ENCODE results near the gene TRIM24. TPM values are rescaled to one million over a fixed set of nuclear protein-coding genes. Genes with fewer than 3 reads are reported as not detected.

TRIM24 gene
- total and polyA plus RNA-seq, 9 donors, result 17.0 to 55.6 (median 32.7) TPM

GRCh38 chr7:138425026-138425425 is 35.0 kb upstream of the TRIM24 start:
- WGBS, 3 donors, result 89 to 95% (median 91%) methylated on average over 5 of the region's 5 CpGs
- H3K36me3 ChIP-seq, result no peaks in the 10 kb centered on the region
- no peaks in the 10 kb centered on the region for H3K4me1 ChIP-seq (ENCODE audit: insufficient read depth)
- no peak for DNase-seq
- no peak overlapping the region for H3K27ac ChIP-seq
- H3K4me3 ChIP-seq, result no peak overlapping the region
- intact Hi-C loops (cut with DNase I), result no loop called here
- TF ChIP-seq POLR2A (IDR thresholded peaks at IDR 0.05), result no peak
- no peak for TF ChIP-seq EP300 (IDR thresholded peaks at IDR 0.05)
- TF ChIP-seq CTCF (IDR thresholded peaks at IDR 0.05), result no peak
- no peaks in the 10 kb centered on the region for H3K9me3 ChIP-seq
- no peaks in the 10 kb centered on the region for H3K27me3 ChIP-seq

- intact Hi-C loops (cut with DNase I), result no loop called here
- no peak for TF ChIP-seq CTCF (IDR thresholded peaks at IDR 0.05)
- TF ChIP-seq EP300 (IDR thresholded peaks at IDR 0.05), result no peak
- no peak for TF ChIP-seq POLR2A (IDR thresholded peaks at IDR 0.05)
- Histone ChIP-seq H3K9me3 (peaks cover 0 to 3% of the 10 kb centered on the region in 2 donors), H3K4me1 (ENCODE audit: insufficient read depth) (no peaks in the 10 kb centered on the region), H3K27me3 (no peaks in the 10 kb centered on the region), H3K4me3 (no peak overlapping the region), H3K27ac (no peak overlapping the region), H3K36me3 (no peaks in the 10 kb centered on the region)
- no peak for DNase-seq
- WGBS, 3 donors, result 92 to 96% (median 93%) methylated on average over 5 of the region's 5 CpGs
Measured at GRCh38 chr7:138429577-138430250, 30.3 kb upstream of the TRIM24 start.

- H3K36me3 ChIP-seq, result no peaks in the 10 kb centered on the region
- no peak for DNase-seq
- H3K4me1 ChIP-seq (ENCODE audit: insufficient read depth), result no peaks in the 10 kb centered on the region
- H3K27ac ChIP-seq, result no peak overlapping the region
- no peak for TF ChIP-seq POLR2A (IDR thresholded peaks at IDR 0.05)
- TF ChIP-seq CTCF (IDR thresholded peaks at IDR 0.05), result no peak
- TF ChIP-seq EP300 (IDR thresholded peaks at IDR 0.05), result no peak
- no peak overlapping the region for H3K4me3 ChIP-seq
- H3K27me3 ChIP-seq, result no peaks in the 10 kb centered on the region
- 87 to 89% (median 89%) methylated on average over 2 of the region's 2 CpGs for WGBS, 3 donors
- intact Hi-C loops (cut with DNase I), result no loop called here
- peaks cover 0 to 3% of the 10 kb centered on the region in 2 donors for H3K9me3 ChIP-seq
Measured at GRCh38 chr7:138431517-138431916, 28.5 kb upstream of the TRIM24 start.

DNA sequence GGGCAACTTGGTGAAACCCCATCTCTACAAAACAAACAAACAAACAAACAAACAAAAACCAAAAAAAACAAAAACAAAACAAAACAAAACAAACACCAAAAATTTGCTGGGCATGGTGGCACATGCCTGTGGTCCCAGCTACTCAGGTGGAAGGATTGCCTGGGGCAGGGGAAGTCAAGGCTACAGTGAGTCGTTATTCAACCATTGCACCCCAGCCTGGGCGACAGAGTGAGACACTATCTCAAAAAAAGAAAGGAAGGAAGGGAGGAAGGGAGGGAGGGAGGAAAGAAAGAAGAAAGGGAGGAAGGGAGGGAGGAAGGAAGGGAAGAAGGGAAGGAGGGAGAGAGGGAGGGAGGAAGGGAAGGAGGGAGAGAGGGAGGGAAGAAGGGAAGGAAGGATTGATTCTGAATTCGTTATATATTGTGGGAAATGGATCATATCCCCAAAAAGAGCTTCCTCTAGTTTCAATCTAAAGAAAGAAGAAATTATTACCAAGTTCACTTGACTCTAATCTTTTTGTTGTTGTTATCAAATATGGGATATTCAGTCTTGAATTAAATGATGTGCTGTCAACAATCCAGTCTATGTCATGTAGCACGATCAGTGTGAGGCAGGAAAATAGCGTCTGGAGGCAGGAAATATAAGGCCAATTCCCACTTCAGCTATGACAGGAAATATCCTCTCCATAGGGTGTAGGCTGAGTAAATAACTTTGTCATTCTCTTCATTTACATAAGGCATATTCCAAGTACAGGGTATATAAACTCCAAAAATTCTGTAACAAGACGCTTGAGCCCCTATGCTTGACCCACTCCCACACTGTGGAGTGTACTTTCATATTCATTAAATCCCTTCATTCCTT is 26.2 kb upstream of the TRIM24 start:
- no peaks in the 10 kb centered on the region for H3K36me3 ChIP-seq
- no peak for TF ChIP-seq CTCF (IDR thresholded peaks at IDR 0.05)
- TF ChIP-seq POLR2A (IDR thresholded peaks at IDR 0.05), result no peak
- no peak for TF ChIP-seq EP300 (IDR thresholded peaks at IDR 0.05)
- no peak for DNase-seq
- WGBS, 3 donors, result 83 to 84% (median 83%) methylated on average over 5 to 6 of the region's 6 CpGs
- H3K4me3 ChIP-seq, result no peak overlapping the region
- peaks cover 0 to 3% of the 10 kb centered on the region in 2 donors for H3K9me3 ChIP-seq
- no peaks in the 10 kb centered on the region for H3K27me3 ChIP-seq
- intact Hi-C loops (cut with DNase I), result no loop called here
- no peaks in the 10 kb centered on the region for H3K4me1 ChIP-seq (ENCODE audit: insufficient read depth)
- H3K27ac ChIP-seq, result no peak overlapping the region

Data from ovary (tissue), 9 donors.